KMS-11 (cell line): ENCODE results near the gene CGRRF1.

Experiments
- H2AFZ ChIP-seq: fragments of 200-600 bp; sonication (generic); 2 replicates; pipeline ENCODE4 v1.6.1; 2016; ENCODE audit warnings: antibody characterized with exemption, mixed run types, low read depth
- H3K27ac ChIP-seq: fragments of 200-600 bp; sonication (generic); 2 replicates; pipeline ENCODE4 v1.6.1; 2016; ENCODE audit warnings: mild to moderate bottlenecking, mixed run types
- H3K27me3 ChIP-seq: fragments of 200-600 bp; sonication (generic); 2 replicates; pipeline ENCODE4 v1.6.1; 2017; ENCODE audit warnings: mild to moderate bottlenecking, low read depth, mixed run types, moderate library complexity; ENCODE audit not compliant: insufficient read depth
- H3K36me3 ChIP-seq: fragments of 200-600 bp; sonication (generic); 2 replicates; pipeline ENCODE4 v1.6.1; 2017; ENCODE audit warnings: mild to moderate bottlenecking, mixed run types; ENCODE audit not compliant: insufficient read depth
- H3K4me1 ChIP-seq: fragments of 200-600 bp; sonication (generic); 2 replicates; pipeline ENCODE4 v1.6.1; 2016; ENCODE audit warnings: mild to moderate bottlenecking, low read depth, mixed run types; ENCODE audit not compliant: poor library complexity, severe bottlenecking
- H3K4me2 ChIP-seq: fragments of 200-600 bp; sonication (generic); 2 replicates; pipeline ENCODE4 v1.7.0; 2016; ENCODE audit warnings: mild to moderate bottlenecking, mixed run types
- H3K4me3 ChIP-seq: fragments of 200-600 bp; sonication (generic); IDR thresholded peaks from 2 replicates; pipeline ENCODE4 v1.6.1; 2017; ENCODE audit warnings: low read depth, low read length, mixed read lengths; ENCODE audit not compliant: insufficient read depth
- H3K79me2 ChIP-seq: fragments of 200-600 bp; sonication (generic); 2 replicates; pipeline ENCODE4 v1.6.1; 2016; ENCODE audit warnings: low read depth, mixed run types; ENCODE audit not compliant: insufficient read depth
- H3K9ac ChIP-seq: fragments of 200-600 bp; sonication (generic); 2 replicates; pipeline ENCODE4 v1.6.1; 2016; ENCODE audit warnings: mild to moderate bottlenecking, mixed run types
- H4K20me1 ChIP-seq: fragments of 200-600 bp; sonication (generic); 2 replicates; pipeline ENCODE4 v1.6.1; 2016; ENCODE audit warnings: mild to moderate bottlenecking, mixed run types; ENCODE audit not compliant: insufficient read depth
- TF ChIP-seq, protein P1 (sequence below): fragments of 200-600 bp; sonication (generic); conservative IDR thresholded peaks from 2 replicates; pipeline ENCODE4 v1.6.1; 2017; ENCODE audit warnings: low read depth, mild to moderate bottlenecking, antibody characterized with exemption, low read length, moderate library complexity, mixed read lengths

Gene CGRRF1

DNA sequence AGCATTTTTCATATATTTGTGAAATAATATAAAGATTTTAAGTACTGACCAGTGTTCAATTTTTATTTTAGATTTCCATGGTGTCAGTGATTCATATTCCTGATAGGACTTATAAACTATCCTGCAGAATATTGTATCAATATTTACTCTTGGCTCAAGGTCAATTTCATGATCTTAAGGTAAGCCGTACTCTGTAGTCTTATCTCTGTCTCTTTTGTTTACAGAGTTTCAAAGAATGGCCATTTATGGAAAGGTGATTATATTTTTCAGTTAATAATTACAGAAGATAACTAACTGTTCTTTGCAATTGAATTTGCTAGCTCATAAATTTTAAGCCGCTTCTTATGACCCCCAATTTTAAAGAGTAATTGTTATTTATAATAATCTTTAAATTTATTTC, 27.9 kb downstream of the CGRRF1 start:
- Histone ChIP-seq H3K9ac (no peak overlapping the region), H3K27ac (no peak overlapping the region), H3K4me2 (no peak overlapping the region), H3K27me3 (no peaks in the 10 kb centered on the region), H3K36me3 (no peaks in the 10 kb centered on the region), H4K20me1 (no peaks in the 10 kb centered on the region), H3K79me2 (no peaks in the 10 kb centered on the region), H3K4me1 (peaks cover 14% of the 10 kb centered on the region), H3K4me3 (no peak overlapping the region), H2AFZ (no peak overlapping the region)
- TF ChIP-seq, protein P1, sequence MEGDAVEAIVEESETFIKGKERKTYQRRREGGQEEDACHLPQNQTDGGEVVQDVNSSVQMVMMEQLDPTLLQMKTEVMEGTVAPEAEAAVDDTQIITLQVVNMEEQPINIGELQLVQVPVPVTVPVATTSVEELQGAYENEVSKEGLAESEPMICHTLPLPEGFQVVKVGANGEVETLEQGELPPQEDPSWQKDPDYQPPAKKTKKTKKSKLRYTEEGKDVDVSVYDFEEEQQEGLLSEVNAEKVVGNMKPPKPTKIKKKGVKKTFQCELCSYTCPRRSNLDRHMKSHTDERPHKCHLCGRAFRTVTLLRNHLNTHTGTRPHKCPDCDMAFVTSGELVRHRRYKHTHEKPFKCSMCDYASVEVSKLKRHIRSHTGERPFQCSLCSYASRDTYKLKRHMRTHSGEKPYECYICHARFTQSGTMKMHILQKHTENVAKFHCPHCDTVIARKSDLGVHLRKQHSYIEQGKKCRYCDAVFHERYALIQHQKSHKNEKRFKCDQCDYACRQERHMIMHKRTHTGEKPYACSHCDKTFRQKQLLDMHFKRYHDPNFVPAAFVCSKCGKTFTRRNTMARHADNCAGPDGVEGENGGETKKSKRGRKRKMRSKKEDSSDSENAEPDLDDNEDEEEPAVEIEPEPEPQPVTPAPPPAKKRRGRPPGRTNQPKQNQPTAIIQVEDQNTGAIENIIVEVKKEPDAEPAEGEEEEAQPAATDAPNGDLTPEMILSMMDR: no peak

DNA sequence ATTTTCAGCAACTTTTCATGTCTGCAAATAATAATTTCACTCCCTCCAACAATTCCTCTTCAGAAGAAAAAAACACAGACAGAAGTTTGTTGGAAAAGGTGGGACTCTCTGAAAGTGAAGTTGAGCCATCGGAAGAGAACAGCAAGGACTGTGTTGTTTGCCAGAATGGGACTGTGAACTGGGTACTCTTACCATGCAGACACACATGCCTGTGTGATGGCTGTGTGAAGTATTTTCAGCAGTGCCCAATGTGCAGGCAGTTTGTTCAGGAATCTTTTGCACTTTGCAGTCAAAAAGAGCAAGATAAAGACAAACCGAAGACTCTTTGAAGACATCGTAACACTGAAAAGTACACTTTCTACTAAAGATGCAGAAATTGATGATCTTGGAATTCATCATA, 28.3 kb downstream of the CGRRF1 start:
- Histone ChIP-seq H3K4me2 (no peak overlapping the region), H3K79me2 (no peaks in the 10 kb centered on the region)

DNA sequence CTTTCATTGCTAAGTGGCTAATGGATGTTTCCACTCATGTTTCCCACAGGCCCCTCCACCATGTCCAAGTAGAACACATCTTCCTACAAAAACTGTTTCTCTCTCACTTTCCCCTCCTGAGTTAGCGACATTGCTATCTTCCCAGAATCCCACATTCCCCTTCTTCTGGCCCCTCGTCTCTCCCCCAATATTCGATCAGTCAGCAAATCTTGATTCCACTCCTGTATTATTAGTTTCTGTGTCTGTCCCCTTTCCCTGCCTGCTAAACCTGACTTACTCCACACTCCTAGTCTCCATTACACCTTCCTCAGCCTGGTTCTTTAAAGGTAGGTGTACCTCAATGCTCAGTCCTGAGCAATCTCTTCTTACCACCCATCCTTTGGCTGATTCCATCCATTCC, 37.9 kb downstream of the CGRRF1 start:
- H3K4me2 ChIP-seq: no peak overlapping the region
- H3K27me3 ChIP-seq: no peaks in the 10 kb centered on the region
- H3K36me3 ChIP-seq: no peaks in the 10 kb centered on the region
- TF ChIP-seq, protein P1: no peak
- H2AFZ ChIP-seq: no peak overlapping the region
- H3K4me1 ChIP-seq: no peaks in the 10 kb centered on the region
- H3K9ac ChIP-seq: no peak overlapping the region
- H3K27ac ChIP-seq: no peak overlapping the region
- no peaks in the 10 kb centered on the region for H4K20me1 ChIP-seq
- H3K4me3 ChIP-seq: no peak overlapping the region
- H3K79me2 ChIP-seq: no peaks in the 10 kb centered on the region

More for the DNA sequence above, 28.3 kb downstream of the CGRRF1 start:
- no peak overlapping the region for H3K9ac ChIP-seq
- H3K36me3 ChIP-seq: no peaks in the 10 kb centered on the region
- H3K4me1 ChIP-seq: peaks cover 10% of the 10 kb centered on the region
- H3K4me3 ChIP-seq: no peak overlapping the region
- H2AFZ ChIP-seq: no peak overlapping the region
- H3K27ac ChIP-seq: no peak overlapping the region
- TF ChIP-seq, protein P1: no peak
- no peaks in the 10 kb centered on the region for H3K27me3 ChIP-seq
- H4K20me1 ChIP-seq: no peaks in the 10 kb centered on the region

DNA sequence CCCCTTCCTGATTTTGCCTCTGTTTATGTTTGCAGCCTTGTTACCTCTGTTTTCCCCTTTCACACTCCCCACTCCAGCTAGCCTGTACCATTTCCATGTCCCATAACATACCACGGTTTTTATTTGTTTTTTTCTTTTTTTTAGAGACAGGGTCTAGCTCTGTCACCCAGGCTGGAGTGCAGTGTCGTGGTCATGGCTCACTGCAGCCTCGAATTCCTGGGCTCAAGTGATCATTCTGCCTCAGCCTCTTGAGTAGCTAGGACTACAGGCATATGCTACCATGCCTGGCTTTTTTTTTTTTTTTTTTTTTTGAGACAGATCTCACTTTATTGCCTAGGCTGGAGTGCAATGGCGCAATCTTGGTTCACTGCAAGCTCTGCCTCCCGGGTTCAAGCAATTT, 38.8 kb downstream of the CGRRF1 start:
- TF ChIP-seq, protein P1: no peak
- no peak overlapping the region for H3K9ac ChIP-seq
- no peak overlapping the region for H3K27ac ChIP-seq
- no peaks in the 10 kb centered on the region for H3K36me3 ChIP-seq
- H3K27me3 ChIP-seq: no peaks in the 10 kb centered on the region
- no peak overlapping the region for H3K4me3 ChIP-seq
- H3K79me2 ChIP-seq: no peaks in the 10 kb centered on the region
- no peaks in the 10 kb centered on the region for H3K4me1 ChIP-seq
- H4K20me1 ChIP-seq: no peaks in the 10 kb centered on the region
- no peak overlapping the region for H3K4me2 ChIP-seq
- no peak overlapping the region for H2AFZ ChIP-seq
